Thyroid gland (tissue), 4 donors: ENCODE data around the gene MAL. TPM values are rescaled to one million over a fixed set of nuclear protein-coding genes. Genes with fewer than 3 reads are reported as not detected.

Experiments used
- DNase-seq, 2 donors: peaks; one replicate each; pipeline ENCODE4 v3.0.0-alpha.2; 2019
- H3K27ac ChIP-seq, 3 donors: fragments of 200-600 bp; sonication (generic); 1 replicate in 2 of 3; 2 replicates in 1 of 3; pipeline ENCODE4 v1.5.1; 2016 to 2019; ENCODE audit warnings: mild to moderate bottlenecking in 1 of 3, moderate library complexity in 1 of 3
- H3K27me3 ChIP-seq: fragments of 200-600 bp; sonication (generic); one replicate; pipeline ENCODE4 v1.5.1; 2019
- H3K36me3 ChIP-seq, 2 donors: fragments of 200-600 bp; sonication (generic); one replicate each; pipeline ENCODE4 v1.5.1; 2016 to 2019
- H3K4me1 ChIP-seq, 2 donors: fragments of 200-600 bp; sonication (generic); one replicate each; pipeline ENCODE4 v1.5.1; 2017 to 2019
- H3K4me3 ChIP-seq, 3 donors: fragments of 200-600 bp; sonication (generic); replicated peaks in 1 of 3; 1 replicate in 2 of 3; 2 replicates in 1 of 3; pipeline ENCODE4 v1.5.1; 2016; ENCODE audit warnings: mild to moderate bottlenecking in 1 of 3
- H3K9me3 ChIP-seq: fragments of 200-600 bp; sonication (generic); one replicate; pipeline ENCODE4 v1.5.1; 2017
- CTCF ChIP-seq, 6 experiments: fragments of 200-600 bp in 3 of 6; fragments of 450-650 bp in 3 of 6; sonication (generic) in 3 of 6; IDR thresholded peaks; one replicate each; pipeline ENCODE4 v1.5.1; 2016 to 2019; ENCODE audit warnings: antibody characterized with exemption in 6 of 6, mild to moderate bottlenecking in 2 of 6, inconsistent platforms in 1 of 6, moderate library complexity in 1 of 6
- POLR2A ChIP-seq, 2 donors: fragments of 450-650 bp; IDR thresholded peaks; one replicate each; pipeline ENCODE4 v1.6.1; 2017; ENCODE audit warnings: antibody characterized with exemption in 2 of 2, mild to moderate bottlenecking in 2 of 2, moderate library complexity in 1 of 2
- WGBS, 2 donors: methylation state at CpG; one replicate each; pipeline ENCODE4 v1.1.5; 2017; 5-methylcytosine and 5-hydroxymethylcytosine counted together
- intact Hi-C: fragments of 100-400 bp; cut with DNase I; formaldehyde crosslinking; loops from one replicate; pipeline ENCODE4 v1.15.1; 2023
- total RNA-seq, 4 donors: library from RNA; depleted of rRNA; stranded (reverse); fragments of >200 nt; gene quantifications; one replicate each; pipeline ENCODE4 v1.2.3, GENCODE V29; 2016

The MAL gene
- total RNA-seq, 4 donors from 2014 or later, result 5.6 to 19.3 (median 13.3) TPM

- DNase-seq, result no peak
- no peaks in the 10 kb centered on the region for H3K27me3 ChIP-seq
- no peaks in the 10 kb centered on the region for H3K36me3 ChIP-seq
- TF ChIP-seq CTCF (IDR thresholded peaks at IDR 0.05), result no peak
- H3K4me1 ChIP-seq, result peaks cover 28 to 32% of the 10 kb centered on the region in 2 donors
- 91 to 93% methylated on average over 13 of the region's 13 CpGs for WGBS, 2 donors
- intact Hi-C loops, result no loop called here
- no peak overlapping the region for H3K27ac ChIP-seq
- H3K9me3 ChIP-seq, result no peaks in the 10 kb centered on the region
- no peak overlapping the region for H3K4me3 ChIP-seq
Measured at GRCh38 chr2:95046371-95047112, 21.0 kb downstream of the MAL start.

GRCh38 chr2:95047629-95048510 is 22.4 kb downstream of the MAL start:
- Histone ChIP-seq H3K27ac (peak overlapping the region; percentile 65 to 94 (median 81)), H3K27me3 (no peaks in the 10 kb centered on the region), H3K36me3 (no peaks in the 10 kb centered on the region), H3K4me1 (peaks cover 32 to 38% of the 10 kb centered on the region in 2 donors), H3K9me3 (no peaks in the 10 kb centered on the region), H3K4me3 (no peak overlapping the region)
- intact Hi-C loops, result no loop called here
- 58 to 68% methylated on average over 8 to 15 of the region's 17 CpGs for WGBS, 2 donors
- DNase-seq, result peak; percentile 97 to 98
- TF ChIP-seq POLR2A (IDR thresholded peaks at IDR 0.05), result no peak
- no peak for TF ChIP-seq CTCF (IDR thresholded peaks at IDR 0.05)

- peaks cover 23 to 28% of the 10 kb centered on the region in 2 donors for H3K4me1 ChIP-seq
- TF ChIP-seq POLR2A (IDR thresholded peaks at IDR 0.05), result no peak
- no peak for TF ChIP-seq CTCF (IDR thresholded peaks at IDR 0.05)
- H3K27me3 ChIP-seq, result no peaks in the 10 kb centered on the region
- intact Hi-C loops, result no loop called here
- peak; percentile 54 to 66 for DNase-seq
- no peaks in the 10 kb centered on the region for H3K36me3 ChIP-seq
- H3K9me3 ChIP-seq, result no peaks in the 10 kb centered on the region
- WGBS, 2 donors, result 74 to 75% methylated on average over 12 to 15 of the region's 15 CpGs
- peak overlapping the region; percentile 65 to 94 (median 81) for H3K27ac ChIP-seq
- H3K4me3 ChIP-seq, result no peak overlapping the region
Measured at GRCh38 chr2:95048825-95049682, 23.5 kb downstream of the MAL start.

- intact Hi-C loops, result no loop called here
- Histone ChIP-seq H3K4me3 (no peak overlapping the region), H3K27ac (no peak overlapping the region), H3K36me3 (no peaks in the 10 kb centered on the region), H3K27me3 (no peaks in the 10 kb centered on the region), H3K9me3 (no peaks in the 10 kb centered on the region), H3K4me1 (peaks cover 23 to 28% of the 10 kb centered on the region in 2 donors)
- DNase-seq, result no peak
- no peak for TF ChIP-seq CTCF (IDR thresholded peaks at IDR 0.05)
- TF ChIP-seq POLR2A (IDR thresholded peaks at IDR 0.05), result no peak
- WGBS, 2 donors, result 98 to 100% methylated on average over 1 to 10 of the region's 10 CpGs
Measured at GRCh38 chr2:95049683-95049955, 24.1 kb downstream of the MAL start.
